ENCODE results near the gene ZNF641.
A peak's percentile ranks its signal among the peaks of the same experiment; 100 is the strongest.

The ZNF641 gene

GRCh38 chr12:48358937-48359513 lies 8.3 kb upstream of the ZNF641 start:
- no peak overlapping the region for H3K27ac ChIP-seq (ENCODE audit: low read length)
- no peaks in the 10 kb centered on the region for H3K4me1 ChIP-seq (ENCODE audit: control insufficient read depth in 1 of 2, insufficient read depth in 2 of 2, low read length in 2 of 2)
- H3K27me3 ChIP-seq (ENCODE audit: low read depth, low read length): no peaks in the 10 kb centered on the region
- H3K36me3 ChIP-seq (ENCODE audit: control insufficient read depth in 1 of 2, insufficient read depth in 2 of 2, low read length in 2 of 2): peaks cover 0 to 4% of the 10 kb centered on the region in 2 donors
- H3K4me3 ChIP-seq (ENCODE audit: low read depth in 1 of 2, low read length in 2 of 2): no peak overlapping the region
- no peaks in the 10 kb centered on the region for H3K9me3 ChIP-seq (ENCODE audit: control insufficient read depth in 1 of 2, low read length in 2 of 2)

GRCh38 chr12:48356041-48356768 lies 5.5 kb upstream of the ZNF641 start:
- no peak overlapping the region for H3K27ac ChIP-seq (ENCODE audit: low read length)
- peaks cover 0 to 7% of the 10 kb centered on the region in 2 donors for H3K4me1 ChIP-seq (ENCODE audit: control insufficient read depth in 1 of 2, insufficient read depth in 2 of 2, low read length in 2 of 2)
- H3K4me3 ChIP-seq (ENCODE audit: low read depth in 1 of 2, low read length in 2 of 2): no peak overlapping the region
- peaks cover 0 to 4% of the 10 kb centered on the region in 2 donors for H3K36me3 ChIP-seq (ENCODE audit: control insufficient read depth in 1 of 2, insufficient read depth in 2 of 2, low read length in 2 of 2)
- no peaks in the 10 kb centered on the region for H3K9me3 ChIP-seq (ENCODE audit: control insufficient read depth in 1 of 2, low read length in 2 of 2)
- H3K27me3 ChIP-seq (ENCODE audit: low read depth, low read length): no peaks in the 10 kb centered on the region

GRCh38 chr12:48352157-48352760 lies 1.5 kb upstream of the ZNF641 start:
- Histone ChIP-seq H3K27ac (ENCODE audit: low read length) (no peak overlapping the region), H3K9me3 (ENCODE audit: control insufficient read depth in 1 of 2, low read length in 2 of 2) (no peaks in the 10 kb centered on the region), H3K4me3 (ENCODE audit: low read depth in 1 of 2, low read length in 2 of 2) (no peak overlapping the region), H3K4me1 (ENCODE audit: control insufficient read depth in 1 of 2, insufficient read depth in 2 of 2, low read length in 2 of 2) (peaks cover 11 to 14% of the 10 kb centered on the region in 2 donors), H3K36me3 (ENCODE audit: control insufficient read depth in 1 of 2, insufficient read depth in 2 of 2, low read length in 2 of 2) (peaks cover 8 to 9% of the 10 kb centered on the region in 2 donors), H3K27me3 (ENCODE audit: low read depth, low read length) (no peaks in the 10 kb centered on the region)

- Histone ChIP-seq H3K27me3 (ENCODE audit: low read depth, low read length) (no peaks in the 10 kb centered on the region), H3K4me1 (ENCODE audit: control insufficient read depth in 1 of 2, insufficient read depth in 2 of 2, low read length in 2 of 2) (peaks cover 11 to 14% of the 10 kb centered on the region in 2 donors), H3K36me3 (ENCODE audit: control insufficient read depth in 1 of 2, insufficient read depth in 2 of 2, low read length in 2 of 2) (peaks cover 13 to 19% of the 10 kb centered on the region in 2 donors), H3K27ac (ENCODE audit: low read length) (peak overlapping the region; percentile 89), H3K4me3 (ENCODE audit: low read depth in 1 of 2, low read length in 2 of 2) (peak overlapping the region; percentile 65 to 89), H3K9me3 (ENCODE audit: control insufficient read depth in 1 of 2, low read length in 2 of 2) (no peaks in the 10 kb centered on the region)
These were observed 446 bp upstream of the ZNF641 start for GRCh38 chr12:48351022-48351708.

GRCh38 chr12:48349471-48349870 lies 1.2 kb downstream of the ZNF641 start:
- Histone ChIP-seq H3K4me1 (ENCODE audit: control insufficient read depth in 1 of 2, insufficient read depth in 2 of 2, low read length in 2 of 2) (peaks cover 11 to 14% of the 10 kb centered on the region in 2 donors), H3K4me3 (ENCODE audit: low read depth in 1 of 2, low read length in 2 of 2) (peak overlapping the region; percentile 65 to 84), H3K36me3 (ENCODE audit: control insufficient read depth in 1 of 2, insufficient read depth in 2 of 2, low read length in 2 of 2) (peaks cover 23 to 35% of the 10 kb centered on the region in 2 donors), H3K9me3 (ENCODE audit: control insufficient read depth in 1 of 2, low read length in 2 of 2) (no peaks in the 10 kb centered on the region), H3K27me3 (ENCODE audit: low read depth, low read length) (no peaks in the 10 kb centered on the region), H3K27ac (ENCODE audit: low read length) (peak overlapping the region; percentile 17)

GRCh38 chr12:48342980-48343379 lies 7.7 kb downstream of the ZNF641 start:
- Histone ChIP-seq H3K36me3 (ENCODE audit: control insufficient read depth in 1 of 2, insufficient read depth in 2 of 2, low read length in 2 of 2) (peaks cover 33 to 59% of the 10 kb centered on the region in 2 donors), H3K4me1 (ENCODE audit: control insufficient read depth in 1 of 2, insufficient read depth in 2 of 2, low read length in 2 of 2) (no peaks in the 10 kb centered on the region), H3K27me3 (ENCODE audit: low read depth, low read length) (no peaks in the 10 kb centered on the region), H3K9me3 (ENCODE audit: control insufficient read depth in 1 of 2, low read length in 2 of 2) (no peaks in the 10 kb centered on the region), H3K4me3 (ENCODE audit: low read depth in 1 of 2, low read length in 2 of 2) (no peak overlapping the region), H3K27ac (ENCODE audit: low read length) (no peak overlapping the region)

- no peaks in the 10 kb centered on the region for H3K9me3 ChIP-seq (ENCODE audit: control insufficient read depth in 1 of 2, low read length in 2 of 2)
- no peak overlapping the region for H3K4me3 ChIP-seq (ENCODE audit: low read depth in 1 of 2, low read length in 2 of 2)
- H3K36me3 ChIP-seq (ENCODE audit: control insufficient read depth in 1 of 2, insufficient read depth in 2 of 2, low read length in 2 of 2): peaks cover 22 to 39% of the 10 kb centered on the region in 2 donors
- H3K27me3 ChIP-seq (ENCODE audit: low read depth, low read length): no peaks in the 10 kb centered on the region
- H3K4me1 ChIP-seq (ENCODE audit: control insufficient read depth in 1 of 2, insufficient read depth in 2 of 2, low read length in 2 of 2): no peaks in the 10 kb centered on the region
- no peak overlapping the region for H3K27ac ChIP-seq (ENCODE audit: low read length)
These were observed 9.8 kb downstream of the ZNF641 start for GRCh38 chr12:48340943-48341342.

GRCh38 chr12:48339442-48340117 lies 11.1 kb downstream of the ZNF641 start:
- Histone ChIP-seq H3K36me3 (ENCODE audit: control insufficient read depth in 1 of 2, insufficient read depth in 2 of 2, low read length in 2 of 2) (peaks cover 12 to 26% of the 10 kb centered on the region in 2 donors), H3K4me1 (ENCODE audit: control insufficient read depth in 1 of 2, insufficient read depth in 2 of 2, low read length in 2 of 2) (no peaks in the 10 kb centered on the region)

GRCh38 chr12:48336564-48336963 lies 14.2 kb downstream of the ZNF641 start:
- Histone ChIP-seq H3K27ac (ENCODE audit: low read length) (no peak overlapping the region), H3K27me3 (ENCODE audit: low read depth, low read length) (no peaks in the 10 kb centered on the region), H3K9me3 (ENCODE audit: control insufficient read depth in 1 of 2, low read length in 2 of 2) (no peaks in the 10 kb centered on the region), H3K4me3 (ENCODE audit: low read depth in 1 of 2, low read length in 2 of 2) (no peak overlapping the region), H3K4me1 (ENCODE audit: control insufficient read depth in 1 of 2, insufficient read depth in 2 of 2, low read length in 2 of 2) (no peaks in the 10 kb centered on the region), H3K36me3 (ENCODE audit: control insufficient read depth in 1 of 2, insufficient read depth in 2 of 2, low read length in 2 of 2) (peaks cover 0 to 6% of the 10 kb centered on the region in 2 donors)

More at GRCh38 chr12:48339442-48340117, 11.1 kb downstream of the ZNF641 start:
- Histone ChIP-seq H3K4me3 (ENCODE audit: low read depth in 1 of 2, low read length in 2 of 2) (no peak overlapping the region), H3K9me3 (ENCODE audit: control insufficient read depth in 1 of 2, low read length in 2 of 2) (no peaks in the 10 kb centered on the region), H3K27ac (ENCODE audit: low read length) (no peak overlapping the region), H3K27me3 (ENCODE audit: low read depth, low read length) (no peaks in the 10 kb centered on the region)

- H3K4me3 ChIP-seq (ENCODE audit: low read depth in 1 of 2, low read length in 2 of 2): no peak overlapping the region
- H3K4me1 ChIP-seq (ENCODE audit: control insufficient read depth in 1 of 2, insufficient read depth in 2 of 2, low read length in 2 of 2): no peaks in the 10 kb centered on the region
- no peak overlapping the region for H3K27ac ChIP-seq (ENCODE audit: low read length)
- no peaks in the 10 kb centered on the region for H3K9me3 ChIP-seq (ENCODE audit: control insufficient read depth in 1 of 2, low read length in 2 of 2)
- H3K27me3 ChIP-seq (ENCODE audit: low read depth, low read length): no peaks in the 10 kb centered on the region
- H3K36me3 ChIP-seq (ENCODE audit: control insufficient read depth in 1 of 2, insufficient read depth in 2 of 2, low read length in 2 of 2): peaks cover 0 to 6% of the 10 kb centered on the region in 2 donors
These were observed 14.7 kb downstream of the ZNF641 start for GRCh38 chr12:48336061-48336460.

- peaks cover 0 to 2% of the 10 kb centered on the region in 2 donors for H3K36me3 ChIP-seq (ENCODE audit: control insufficient read depth in 1 of 2, insufficient read depth in 2 of 2, low read length in 2 of 2)
- H3K9me3 ChIP-seq (ENCODE audit: control insufficient read depth in 1 of 2, low read length in 2 of 2): no peaks in the 10 kb centered on the region
- no peak overlapping the region for H3K27ac ChIP-seq (ENCODE audit: low read length)
- no peaks in the 10 kb centered on the region for H3K4me1 ChIP-seq (ENCODE audit: control insufficient read depth in 1 of 2, insufficient read depth in 2 of 2, low read length in 2 of 2)
- no peaks in the 10 kb centered on the region for H3K27me3 ChIP-seq (ENCODE audit: low read depth, low read length)
- H3K4me3 ChIP-seq (ENCODE audit: low read depth in 1 of 2, low read length in 2 of 2): no peak overlapping the region
These were observed 15.9 kb downstream of the ZNF641 start for GRCh38 chr12:48334808-48335207.

Measured in muscle layer of duodenum (tissue), 2 donors.